Measurements from ENCODE around the gene KATNAL1.

- no peak for TF ChIP-seq CTCF (optimal IDR thresholded peaks at IDR 0.05 in 1 of 3, IDR thresholded peaks at IDR 0.05 in 1 of 3, conservative IDR thresholded peaks at IDR 0.05 in 1 of 3; ENCODE audit: extremely low read depth in 1 of 3, insufficient read depth in 2 of 3, low read length in 3 of 3)
- no peak for TF ChIP-seq EZH2 (IDR thresholded peaks at IDR 0.05; ENCODE audit: low read length)
Measured at GRCh38 chr13:30341815-30342570, 34.6 kb upstream of the KATNAL1 start.
